ENCODE measurements around the gene FAAP20. TPM values are rescaled to one million over a fixed set of nuclear protein-coding genes. Genes with fewer than 3 reads are reported as not detected.

The FAAP20 gene
- total RNA-seq, 2 experiments from 2014 or later, result 48.2 to 54.4 TPM

GRCh38 chr1:2205191-2205952, 10.8 kb upstream of the FAAP20 start:
- Mint-ChIP-seq H3K27ac (no peak overlapping the region), H3K9me3 (no peaks in the 10 kb centered on the region), H3K27me3 (ENCODE audit: low read depth) (no peaks in the 10 kb centered on the region), H3K4me1 (ENCODE audit: low read depth) (no peaks in the 10 kb centered on the region), H3K36me3 (ENCODE audit: low read depth) (no peaks in the 10 kb centered on the region), H3K4me3 (peak overlapping the region; percentile 52)
- DNase-seq, result peak; percentile 96
- CTCF ChIA-PET, result interaction anchor here (1.9 to 2.2 kb wide), 2 partner anchors 10 to 11 kb away, joined by 7 read pairs; partner anchors contain the start of gene FAAP20
- intact Hi-C loops (cut with micrococcal nuclease), result loop anchor here (1.0 to 2.0 kb wide), 3 partner anchors 25 to 286 kb away; partner anchors contain the start of gene TMEM52

GRCh38 chr1:2204415-2205190, 10.0 kb upstream of the FAAP20 start:
- CTCF ChIA-PET, result interaction anchor here (0.9 to 2.5 kb wide), 3 partner anchors 10 to 177 kb away, joined by 3 to 11 read pairs (median 7); partner anchors contain the start of gene FAAP20
- Mint-ChIP-seq H3K36me3 (ENCODE audit: low read depth) (no peaks in the 10 kb centered on the region), H3K27ac (no peak overlapping the region), H3K9me3 (no peaks in the 10 kb centered on the region), H3K4me3 (no peak overlapping the region), H3K27me3 (ENCODE audit: low read depth) (no peaks in the 10 kb centered on the region), H3K4me1 (ENCODE audit: low read depth) (peaks cover 6% of the 10 kb centered on the region)
- no peak for DNase-seq
- intact Hi-C loops (cut with micrococcal nuclease), result loop anchor here (1.0 to 2.0 kb wide), 3 partner anchors 26 to 285 kb away; partner anchors contain the start of gene TMEM52

DNA sequence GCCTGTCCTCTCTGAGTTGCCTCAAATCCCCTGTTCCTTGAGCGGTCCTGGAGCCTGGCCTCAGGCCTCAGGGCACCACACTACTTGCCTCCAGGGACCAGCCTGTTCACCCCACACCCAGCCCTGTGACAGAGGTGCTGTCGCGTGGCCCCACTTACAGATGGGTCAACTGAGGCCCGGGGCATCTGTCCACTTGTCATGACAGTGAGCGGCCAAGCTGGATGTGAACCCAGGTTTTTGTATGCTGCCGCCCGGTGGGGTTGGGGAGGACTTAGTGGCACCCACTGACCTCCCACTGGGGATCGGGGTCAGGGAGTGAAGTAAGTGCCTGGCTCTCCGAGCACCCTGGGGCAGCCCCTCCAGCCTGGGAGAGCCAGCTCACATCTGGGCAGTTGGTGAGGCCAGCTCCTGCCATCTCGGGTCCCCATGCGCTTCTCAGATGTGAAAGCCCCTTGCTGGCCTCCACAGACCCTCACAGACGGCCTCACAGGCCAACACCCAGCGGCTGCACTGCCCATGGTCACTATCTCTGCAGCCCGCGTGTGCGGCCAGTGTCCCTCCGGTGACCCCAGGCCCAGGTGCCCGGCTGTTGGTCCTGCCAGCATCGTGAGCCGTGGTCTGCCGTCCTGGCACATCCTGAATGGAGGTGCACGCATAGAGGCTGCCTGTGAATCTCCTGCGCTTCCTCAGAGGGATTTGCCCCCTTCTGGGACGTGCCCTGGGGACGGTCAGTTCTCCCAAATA, 9.3 kb upstream of the FAAP20 start:
- DNase-seq, result no peak
- peaks cover 14% of the 10 kb centered on the region for H3K4me1 Mint-ChIP-seq (ENCODE audit: low read depth)
- intact Hi-C loops (cut with micrococcal nuclease), result loop anchor here (2.0 kb wide), 2 partner anchors 27 to 71 kb away; no protein-coding TSS in a partner anchor
- no peaks in the 10 kb centered on the region for H3K36me3 Mint-ChIP-seq (ENCODE audit: low read depth)
- no peak overlapping the region for H3K27ac Mint-ChIP-seq
- no peaks in the 10 kb centered on the region for H3K27me3 Mint-ChIP-seq (ENCODE audit: low read depth)
- CTCF ChIA-PET, result interaction anchor here (0.9 to 2.5 kb wide), 4 partner anchors 9 to 178 kb away, joined by 3 to 11 read pairs (median 5); partner anchors contain the start of gene FAAP20
- H3K9me3 Mint-ChIP-seq, result no peaks in the 10 kb centered on the region
- H3K4me3 Mint-ChIP-seq, result no peak overlapping the region

DNA sequence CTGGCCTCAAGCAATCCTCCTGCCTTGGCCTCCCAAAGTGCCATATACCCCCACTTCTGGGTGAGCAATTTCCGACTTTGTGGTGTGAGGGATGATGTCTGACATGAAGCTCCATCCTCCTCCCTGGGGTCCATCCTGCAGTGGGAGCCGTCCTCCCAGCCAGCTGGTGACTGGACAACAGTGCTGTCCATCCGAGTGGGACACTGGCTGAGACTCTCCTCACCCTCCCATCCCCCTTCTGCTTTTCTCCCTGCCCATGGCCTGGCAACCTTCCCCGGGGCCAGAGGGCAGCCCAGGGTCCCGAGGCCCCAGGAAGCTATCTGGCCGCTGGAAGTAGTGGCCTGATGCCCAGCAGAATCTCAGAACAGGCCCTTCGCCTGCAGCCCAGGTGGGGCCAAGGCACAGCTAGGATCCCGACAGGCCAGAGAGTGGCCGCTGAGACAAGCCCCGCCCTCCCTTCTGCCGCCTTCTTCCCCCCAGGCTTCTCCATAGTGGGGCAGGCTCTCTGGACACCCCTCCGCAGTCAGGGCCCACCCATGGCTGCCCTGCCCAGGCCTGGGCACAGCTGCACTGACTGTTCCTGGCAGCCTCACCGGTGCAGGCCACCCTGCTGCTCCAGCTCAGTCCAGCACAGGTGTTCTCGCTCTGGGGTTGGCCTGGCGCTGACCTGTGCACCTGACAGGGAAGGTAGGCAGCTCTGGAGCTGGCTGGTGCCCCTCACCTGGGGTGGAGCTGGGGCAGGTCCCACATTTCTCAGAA, 8.4 kb upstream of the FAAP20 start:
- CTCF ChIA-PET, result interaction anchor here (1.5 to 2.5 kb wide), 3 partner anchors 8 to 179 kb away, joined by 3 to 11 read pairs (median 7); partner anchors contain the start of gene FAAP20
- no peaks in the 10 kb centered on the region for H3K36me3 Mint-ChIP-seq (ENCODE audit: low read depth)
- no peak overlapping the region for H3K27ac Mint-ChIP-seq
- DNase-seq, result no peak
- H3K9me3 Mint-ChIP-seq, result no peaks in the 10 kb centered on the region
- intact Hi-C loops (cut with micrococcal nuclease), result no loop called here
- H3K27me3 Mint-ChIP-seq (ENCODE audit: low read depth), result no peaks in the 10 kb centered on the region
- H3K4me1 Mint-ChIP-seq (ENCODE audit: low read depth), result peaks cover 15% of the 10 kb centered on the region
- no peak overlapping the region for H3K4me3 Mint-ChIP-seq

DNA sequence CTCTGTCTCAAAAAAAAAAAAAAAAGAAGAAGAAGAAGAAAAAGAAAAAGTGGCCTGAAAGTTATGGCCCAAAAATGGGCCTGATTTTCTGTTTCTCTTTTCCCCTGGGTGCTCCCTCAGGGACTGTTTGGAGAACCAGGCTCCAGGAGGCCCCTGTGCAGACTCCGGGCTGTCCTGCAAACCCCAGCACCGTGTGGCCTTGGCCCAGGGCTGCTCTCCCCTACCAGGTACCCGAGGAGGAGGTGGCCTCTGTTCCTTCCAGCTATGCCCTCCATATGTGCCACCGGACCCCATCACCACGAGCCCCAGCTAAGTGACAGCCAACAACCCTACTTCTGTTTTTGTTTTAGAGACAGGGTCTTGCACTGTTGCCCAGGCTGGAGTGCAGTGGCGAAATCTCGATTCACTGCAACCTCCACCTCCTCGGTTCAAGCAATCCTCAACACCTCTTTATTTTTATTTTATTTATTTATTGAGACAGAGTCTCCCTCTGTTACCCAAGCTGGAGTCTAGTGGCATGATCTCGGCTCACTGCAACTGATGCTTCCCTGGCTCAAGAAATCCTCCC, 7.5 kb upstream of the FAAP20 start:
- Mint-ChIP-seq H3K27me3 (ENCODE audit: low read depth) (no peaks in the 10 kb centered on the region), H3K9me3 (no peaks in the 10 kb centered on the region), H3K36me3 (ENCODE audit: low read depth) (no peaks in the 10 kb centered on the region), H3K27ac (no peak overlapping the region), H3K4me1 (ENCODE audit: low read depth) (peaks cover 15% of the 10 kb centered on the region), H3K4me3 (no peak overlapping the region)
- CTCF ChIA-PET, result interaction anchor here (0.7 to 2.5 kb wide), 3 partner anchors 13 to 182 kb away, joined by 3 to 11 read pairs (median 5); no protein-coding TSS in a partner anchor
- intact Hi-C loops (cut with micrococcal nuclease), result no loop called here
- no peak for DNase-seq

- no peaks in the 10 kb centered on the region for H3K27me3 Mint-ChIP-seq (ENCODE audit: low read depth)
- no peak for DNase-seq
- CTCF ChIA-PET, result interaction anchor here (0.7 to 6.9 kb wide), 4 partner anchors 12 to 183 kb away, joined by 3 to 129 read pairs (median 6); no protein-coding TSS in a partner anchor
- intact Hi-C loops (cut with micrococcal nuclease), result no loop called here
- no peaks in the 10 kb centered on the region for H3K9me3 Mint-ChIP-seq
- H3K4me1 Mint-ChIP-seq (ENCODE audit: low read depth), result peaks cover 15% of the 10 kb centered on the region
- H3K27ac Mint-ChIP-seq, result no peak overlapping the region
- H3K36me3 Mint-ChIP-seq (ENCODE audit: low read depth), result no peaks in the 10 kb centered on the region
- H3K4me3 Mint-ChIP-seq, result no peak overlapping the region
Measured at GRCh38 chr1:2201062-2201461, 6.5 kb upstream of the FAAP20 start.

DNA sequence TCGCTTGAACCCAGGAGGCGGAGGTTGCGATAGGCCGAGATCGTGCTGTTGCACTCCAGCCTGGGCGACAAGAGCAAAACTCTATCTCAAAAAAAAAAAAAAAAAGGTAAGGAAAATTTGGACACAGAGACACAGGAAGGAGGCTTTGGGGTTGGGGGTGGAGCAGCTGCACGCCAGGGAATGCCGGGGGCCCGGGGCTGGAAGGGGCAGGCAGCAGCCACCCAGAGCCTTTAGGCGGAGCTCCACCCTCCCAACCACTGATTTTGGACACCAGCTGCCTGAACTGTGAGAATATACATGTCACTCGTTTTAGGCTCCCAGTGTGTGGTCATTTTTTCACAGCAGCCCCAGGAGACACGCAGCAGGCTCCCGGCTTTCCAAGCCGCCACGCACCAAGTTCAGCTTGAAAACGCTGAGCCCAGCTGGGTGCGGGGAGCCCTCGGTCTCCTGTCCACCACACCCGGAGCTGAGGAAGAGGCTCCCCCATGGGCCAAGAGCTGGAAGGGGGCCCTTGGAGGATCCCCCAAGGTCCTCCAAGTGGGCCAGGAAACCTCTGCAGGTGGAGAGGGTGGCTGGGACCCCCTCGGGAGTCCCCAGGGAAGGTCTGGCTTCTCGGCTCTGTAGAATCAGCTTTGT, 5.9 kb upstream of the FAAP20 start:
- H3K36me3 Mint-ChIP-seq (ENCODE audit: low read depth), result no peaks in the 10 kb centered on the region
- intact Hi-C loops (cut with micrococcal nuclease), result no loop called here
- peak overlapping the region; percentile 84 for H3K27ac Mint-ChIP-seq
- peaks cover 15% of the 10 kb centered on the region for H3K4me1 Mint-ChIP-seq (ENCODE audit: low read depth)
- no peaks in the 10 kb centered on the region for H3K27me3 Mint-ChIP-seq (ENCODE audit: low read depth)
- no peaks in the 10 kb centered on the region for H3K9me3 Mint-ChIP-seq
- no peak overlapping the region for H3K4me3 Mint-ChIP-seq
- DNase-seq, result no peak
- CTCF ChIA-PET, result interaction anchor here (0.7 to 6.9 kb wide), 4 partner anchors 9 to 191 kb away, joined by 3 to 129 read pairs (median 6); partner anchors contain the start of genes MORN1 and RER1

DNA sequence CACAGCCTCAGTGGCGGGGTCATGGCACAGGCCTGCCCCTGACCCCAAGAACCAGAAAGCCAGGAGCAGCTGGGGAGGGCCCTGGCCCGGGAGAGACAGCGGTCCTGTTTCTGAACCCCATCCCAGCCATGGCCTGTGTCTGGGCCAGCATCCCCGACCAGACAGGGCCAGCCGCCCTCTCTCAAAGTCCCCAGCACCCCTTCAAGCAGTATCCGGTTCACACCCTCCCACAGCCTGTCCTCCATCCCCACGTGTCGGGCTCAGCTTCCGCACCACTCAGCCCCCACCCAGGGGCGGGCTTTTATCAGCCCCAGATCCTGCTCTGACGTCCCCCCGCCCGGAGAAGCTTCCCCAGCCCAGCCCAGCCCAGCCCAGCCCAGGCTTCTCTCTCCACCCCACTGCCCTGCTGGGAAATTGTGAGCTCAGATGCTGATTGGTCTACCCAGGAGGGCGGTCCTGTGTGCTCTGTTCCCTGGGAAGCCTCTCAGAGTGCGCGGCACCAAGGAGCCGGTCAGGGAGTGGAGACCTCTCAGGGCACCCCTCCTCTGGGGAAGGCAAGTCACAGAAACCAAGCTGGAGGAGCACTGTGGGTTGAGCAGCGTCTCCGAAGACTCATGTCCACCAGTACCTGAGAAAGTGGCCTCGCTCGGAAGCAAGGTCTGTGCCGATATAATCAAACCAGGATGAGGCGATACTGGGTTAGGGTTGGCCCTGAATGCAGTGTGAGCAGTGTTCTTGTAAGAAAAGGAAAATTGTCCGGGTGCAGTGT, 4.7 kb upstream of the FAAP20 start:
- Mint-ChIP-seq H3K4me3 (peak overlapping the region; percentile 93), H3K27ac (peak overlapping the region; percentile 84), H3K36me3 (ENCODE audit: low read depth) (no peaks in the 10 kb centered on the region), H3K9me3 (no peaks in the 10 kb centered on the region), H3K27me3 (ENCODE audit: low read depth) (no peaks in the 10 kb centered on the region), H3K4me1 (ENCODE audit: low read depth) (peaks cover 15% of the 10 kb centered on the region)
- DNase-seq, result peak; percentile 94
- intact Hi-C loops (cut with micrococcal nuclease), result loop anchor here (1.0 to 5.0 kb wide), 4 partner anchors 101 to 348 kb away; partner anchors contain the start of gene PANK4
- CTCF ChIA-PET, result interaction anchor here (1.4 to 6.9 kb wide), 3 partner anchors 116 to 192 kb away, joined by 4 to 129 read pairs (median 7); partner anchors contain the start of genes MORN1 and RER1

GRCh38 chr1:2198571-2198970, 4.0 kb upstream of the FAAP20 start:
- no peaks in the 10 kb centered on the region for H3K9me3 Mint-ChIP-seq
- H3K4me3 Mint-ChIP-seq, result peak overlapping the region; percentile 93
- no peak for DNase-seq
- CTCF ChIA-PET, result interaction anchor here (1.4 to 6.9 kb wide), 2 partner anchors 183 to 193 kb away, joined by 4 to 129 read pairs; partner anchors contain the start of genes MORN1 and RER1
- H3K4me1 Mint-ChIP-seq (ENCODE audit: low read depth), result peaks cover 17% of the 10 kb centered on the region
- H3K27ac Mint-ChIP-seq, result peak overlapping the region; percentile 84
- no peaks in the 10 kb centered on the region for H3K27me3 Mint-ChIP-seq (ENCODE audit: low read depth)
- intact Hi-C loops (cut with micrococcal nuclease), result loop anchor here (5.0 kb wide), 1 partner anchor 329 kb away; the partner anchor contains the start of gene PANK4
- H3K36me3 Mint-ChIP-seq (ENCODE audit: low read depth), result no peaks in the 10 kb centered on the region

GRCh38 chr1:2197707-2198165, 3.2 kb upstream of the FAAP20 start:
- no peaks in the 10 kb centered on the region for H3K27me3 Mint-ChIP-seq (ENCODE audit: low read depth)
- DNase-seq, result no peak
- intact Hi-C loops (cut with micrococcal nuclease), result loop anchor here (5.0 kb wide), 1 partner anchor 330 kb away; the partner anchor contains the start of gene PANK4
- H3K9me3 Mint-ChIP-seq, result no peaks in the 10 kb centered on the region
- H3K27ac Mint-ChIP-seq, result peak overlapping the region; percentile 70
- no peaks in the 10 kb centered on the region for H3K36me3 Mint-ChIP-seq (ENCODE audit: low read depth)
- H3K4me1 Mint-ChIP-seq (ENCODE audit: low read depth), result peaks cover 22% of the 10 kb centered on the region
- CTCF ChIA-PET, result interaction anchor here (1.6 to 6.9 kb wide), 2 partner anchors 37 to 184 kb away, joined by 4 to 129 read pairs; no protein-coding TSS in a partner anchor
- peak overlapping the region; percentile 6 for H3K4me3 Mint-ChIP-seq

All from activated naive CD4-positive, alpha-beta T cell treated with anti-CD3 and anti-CD28 coated beads for 36 hours (primary cell).